NCI-H526 treated with DMSO at 0.1 percent for 48 hours (cell line): ENCODE measurements around the gene CDC42EP1.

Source experiments
- DNase-seq: peaks from one replicate; lab custom pipeline; 2025; lab: John Stamatoyannopoulos, UW

The CDC42EP1 gene

DNA sequence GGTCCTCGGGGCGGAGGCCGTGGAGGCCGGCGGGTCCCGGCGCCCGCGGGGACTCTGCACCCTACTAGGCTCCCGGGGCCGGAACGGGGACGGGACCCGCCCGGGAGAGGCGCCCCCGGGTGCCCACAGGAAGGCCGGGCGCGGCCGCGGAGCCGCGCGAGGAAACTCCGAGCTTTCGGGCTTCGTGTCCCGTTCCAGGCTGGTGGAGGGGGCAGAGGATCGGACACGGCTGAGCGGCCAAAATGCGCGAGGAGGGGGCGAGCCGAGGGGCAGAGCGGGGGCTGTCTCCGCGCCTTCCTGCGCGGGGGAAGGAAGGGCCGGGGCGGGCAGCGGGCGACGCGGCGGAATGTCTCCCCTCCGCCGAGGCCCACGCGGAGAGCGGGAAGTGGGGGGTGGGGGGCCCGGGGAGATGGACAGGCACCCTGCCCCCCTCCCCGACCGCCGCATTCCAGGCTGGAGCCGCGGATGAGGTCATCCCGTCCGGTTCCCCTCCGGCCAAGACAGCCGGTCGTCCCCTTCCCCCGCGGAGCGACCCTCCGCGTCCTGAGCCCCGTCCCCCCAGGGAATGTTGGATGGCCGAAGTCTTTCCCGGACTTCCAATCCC lies 430 bp downstream of the CDC42EP1 start:
- DNase-seq: no peak

DNA sequence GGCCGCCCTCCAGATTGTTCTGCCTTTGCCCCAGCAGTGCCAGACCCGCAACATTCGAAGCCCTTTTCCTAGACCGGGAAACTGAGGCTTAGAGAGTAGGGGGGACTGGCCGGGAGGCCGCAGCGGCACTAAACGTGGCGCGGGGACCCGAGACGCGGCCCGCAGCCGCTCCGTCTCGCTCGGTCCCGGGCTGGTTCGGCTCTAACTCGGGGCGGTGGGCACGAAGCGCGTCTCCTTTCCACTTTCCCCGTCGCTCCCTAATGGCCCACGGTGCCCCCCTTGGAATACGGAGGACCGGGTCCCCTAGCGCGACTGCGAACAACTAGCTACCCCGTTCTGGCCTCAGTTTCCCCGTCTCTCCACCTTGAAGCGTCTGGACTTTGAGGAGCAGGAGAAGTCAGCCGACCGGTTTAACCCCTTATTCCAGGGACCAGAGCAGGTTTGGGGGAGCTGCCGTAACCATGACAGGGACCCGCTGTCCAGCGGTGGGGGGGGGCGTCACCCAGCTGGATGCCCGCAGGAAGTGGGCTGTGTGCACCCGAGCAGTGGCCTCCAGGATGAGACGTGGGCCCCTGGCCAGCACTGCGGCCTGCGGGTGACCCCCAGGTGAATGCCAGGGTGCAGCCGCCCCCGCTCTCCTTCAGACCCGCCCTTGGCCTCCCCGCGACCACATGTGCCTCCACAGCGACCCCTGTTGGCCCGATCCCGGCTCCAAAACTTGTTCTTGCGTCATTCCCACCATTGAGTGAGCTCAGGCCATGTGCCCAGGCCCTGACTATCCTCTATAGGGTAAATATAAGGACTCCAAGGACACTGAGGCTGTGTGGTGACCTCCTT lies 1.1 kb downstream of the CDC42EP1 start:
- DNase-seq: no peak

DNA sequence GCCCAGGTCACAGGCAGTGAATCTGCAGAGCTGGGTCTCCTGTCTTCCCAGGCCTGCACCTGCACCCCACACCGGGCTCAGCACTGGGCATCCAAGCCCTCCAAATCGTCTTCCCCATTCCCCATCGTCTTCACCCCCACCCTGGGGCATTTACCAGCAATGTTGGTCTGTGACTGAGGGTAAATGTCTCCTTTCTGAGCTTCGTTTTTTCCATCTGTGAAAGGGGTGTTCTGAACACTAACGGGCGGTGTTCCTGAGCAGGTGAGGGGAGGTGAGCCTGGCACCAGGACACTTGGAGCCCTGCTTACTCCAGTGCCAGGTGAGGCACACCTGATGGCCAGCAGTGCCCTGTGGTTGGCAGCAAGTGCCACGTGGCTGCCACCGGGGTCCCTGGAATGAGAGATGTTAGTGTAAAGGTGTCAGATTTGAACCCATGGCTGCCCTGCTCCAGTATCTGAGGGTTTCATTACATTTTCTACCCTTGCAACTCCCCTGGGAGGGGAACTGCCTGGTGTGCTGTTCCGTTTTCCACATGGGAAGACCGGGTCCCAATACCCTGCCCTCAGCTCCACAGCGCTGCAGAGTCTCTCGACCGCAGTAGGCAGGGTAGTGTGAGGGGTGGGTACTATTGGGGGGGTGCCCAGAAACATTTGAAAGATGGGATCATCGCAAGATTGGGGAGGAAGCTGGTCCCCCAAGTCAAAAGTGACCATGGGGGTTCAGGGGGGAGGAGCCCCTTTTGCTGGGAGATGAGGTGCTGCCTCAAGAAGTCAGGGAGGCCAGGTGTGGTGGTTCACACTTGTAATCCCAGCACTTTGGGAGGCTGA lies 2.0 kb downstream of the CDC42EP1 start:
- DNase-seq: no peak

DNA sequence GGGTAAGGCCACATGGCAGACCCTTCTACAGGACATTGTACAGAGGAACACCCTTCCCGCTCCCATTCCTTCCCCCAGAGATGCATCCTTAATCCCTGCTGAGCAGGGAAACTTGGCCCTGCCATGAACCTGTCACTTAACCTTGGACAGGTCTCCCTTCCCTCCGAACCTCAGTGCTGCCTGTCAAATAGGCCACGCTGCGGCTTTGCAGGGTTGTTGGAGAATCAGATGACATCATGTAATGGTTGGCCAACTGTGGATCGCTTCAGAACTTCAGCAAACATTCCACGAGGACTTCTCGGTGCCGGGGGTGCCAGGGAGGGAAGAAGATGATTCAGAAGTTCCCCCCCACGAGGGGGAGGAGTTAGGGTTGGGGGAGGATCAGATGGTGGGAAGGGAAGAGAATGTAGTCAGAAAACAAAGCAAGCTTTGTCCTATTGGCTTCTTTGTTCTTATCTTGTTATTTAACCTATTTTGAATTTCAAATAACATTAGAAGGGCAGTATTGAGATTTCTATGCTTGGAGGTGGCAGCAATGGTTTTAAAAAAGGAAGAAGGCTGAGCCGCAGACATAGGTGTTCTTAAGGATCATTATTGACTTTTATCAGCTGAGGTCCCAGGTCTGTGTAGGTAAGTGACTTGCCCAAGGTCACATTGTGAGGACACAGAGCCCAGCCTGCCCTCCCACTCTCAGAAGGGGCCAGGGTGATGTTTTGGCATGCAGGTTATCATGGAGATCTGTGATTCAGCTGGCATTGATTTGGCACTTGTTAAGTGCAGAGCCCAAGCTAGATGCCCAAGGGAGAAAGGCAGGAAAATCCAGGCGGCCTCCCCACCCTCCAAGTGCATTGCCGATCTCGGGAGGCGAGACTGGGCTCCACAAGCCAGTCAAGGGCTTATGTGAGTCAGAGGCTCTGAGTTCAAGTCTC lies 3.1 kb downstream of the CDC42EP1 start:
- peak; percentile 71 for DNase-seq

DNA sequence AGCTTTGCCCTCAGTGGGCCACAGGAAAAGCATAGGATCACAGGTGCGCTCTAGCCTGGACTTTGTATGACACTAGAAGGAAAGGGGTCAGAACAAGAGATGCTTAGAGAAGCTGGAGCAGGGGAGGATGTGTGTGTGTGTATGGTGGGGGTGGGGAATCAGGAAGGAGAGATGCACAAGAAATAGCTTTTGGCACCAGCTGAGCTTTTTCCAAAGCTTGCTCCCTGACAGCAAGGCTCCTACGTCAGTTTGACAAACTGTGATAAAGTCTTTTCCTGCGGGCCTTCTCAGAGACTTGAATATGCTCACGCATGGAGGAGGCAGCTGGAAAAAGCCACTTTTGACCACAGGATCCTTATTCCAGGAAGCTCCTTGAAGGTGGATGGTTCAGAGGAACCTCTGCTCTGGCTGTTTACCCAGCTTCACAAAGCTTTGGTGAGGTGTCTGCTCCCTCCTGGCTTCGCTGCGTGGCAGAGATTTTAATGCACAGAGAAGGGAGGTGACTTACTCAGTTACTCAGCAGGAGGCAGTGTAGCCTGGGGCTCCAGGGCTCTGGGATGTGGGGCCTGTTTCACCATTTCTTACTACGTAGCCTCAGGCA lies 3.9 kb downstream of the CDC42EP1 start:
- DNase-seq: no peak

DNA sequence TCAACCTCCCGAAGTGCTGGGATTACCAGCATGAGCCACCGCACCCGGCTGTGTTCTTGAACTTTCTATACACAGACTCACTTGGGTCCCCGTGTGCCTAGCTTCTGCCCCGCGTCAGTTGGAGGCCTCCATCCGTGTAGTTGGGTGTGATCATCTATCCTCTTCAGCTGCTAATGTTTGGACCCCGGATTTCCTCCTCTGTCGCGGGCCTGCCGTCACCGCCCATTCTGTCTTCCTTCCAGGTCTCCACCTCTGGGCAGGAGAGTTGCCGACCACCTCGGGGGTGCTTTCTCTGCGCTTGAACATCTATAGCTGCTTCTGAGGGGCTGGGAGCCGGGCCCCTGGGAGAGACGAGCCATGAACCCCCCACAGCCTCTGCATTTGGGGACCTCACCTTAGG lies 5.5 kb downstream of the CDC42EP1 start:
- no peak for DNase-seq

DNA sequence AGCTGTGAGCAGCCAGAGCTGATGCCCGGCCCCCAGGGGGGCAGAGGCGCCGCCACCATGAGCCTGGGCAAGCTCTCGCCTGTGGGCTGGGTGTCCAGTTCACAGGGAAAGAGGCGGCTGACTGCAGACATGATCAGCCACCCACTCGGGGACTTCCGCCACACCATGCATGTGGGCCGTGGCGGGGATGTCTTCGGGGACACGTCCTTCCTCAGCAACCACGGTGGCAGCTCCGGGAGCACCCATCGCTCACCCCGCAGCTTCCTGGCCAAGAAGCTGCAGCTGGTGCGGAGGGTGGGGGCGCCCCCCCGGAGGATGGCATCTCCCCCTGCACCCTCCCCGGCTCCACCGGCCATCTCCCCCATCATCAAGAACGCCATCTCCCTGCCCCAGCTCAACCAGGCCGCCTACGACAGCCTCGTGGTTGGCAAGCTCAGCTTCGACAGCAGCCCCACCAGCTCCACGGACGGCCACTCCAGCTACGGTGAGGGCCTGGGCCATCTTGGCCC lies 6.1 kb downstream of the CDC42EP1 start:
- no peak for DNase-seq

DNA sequence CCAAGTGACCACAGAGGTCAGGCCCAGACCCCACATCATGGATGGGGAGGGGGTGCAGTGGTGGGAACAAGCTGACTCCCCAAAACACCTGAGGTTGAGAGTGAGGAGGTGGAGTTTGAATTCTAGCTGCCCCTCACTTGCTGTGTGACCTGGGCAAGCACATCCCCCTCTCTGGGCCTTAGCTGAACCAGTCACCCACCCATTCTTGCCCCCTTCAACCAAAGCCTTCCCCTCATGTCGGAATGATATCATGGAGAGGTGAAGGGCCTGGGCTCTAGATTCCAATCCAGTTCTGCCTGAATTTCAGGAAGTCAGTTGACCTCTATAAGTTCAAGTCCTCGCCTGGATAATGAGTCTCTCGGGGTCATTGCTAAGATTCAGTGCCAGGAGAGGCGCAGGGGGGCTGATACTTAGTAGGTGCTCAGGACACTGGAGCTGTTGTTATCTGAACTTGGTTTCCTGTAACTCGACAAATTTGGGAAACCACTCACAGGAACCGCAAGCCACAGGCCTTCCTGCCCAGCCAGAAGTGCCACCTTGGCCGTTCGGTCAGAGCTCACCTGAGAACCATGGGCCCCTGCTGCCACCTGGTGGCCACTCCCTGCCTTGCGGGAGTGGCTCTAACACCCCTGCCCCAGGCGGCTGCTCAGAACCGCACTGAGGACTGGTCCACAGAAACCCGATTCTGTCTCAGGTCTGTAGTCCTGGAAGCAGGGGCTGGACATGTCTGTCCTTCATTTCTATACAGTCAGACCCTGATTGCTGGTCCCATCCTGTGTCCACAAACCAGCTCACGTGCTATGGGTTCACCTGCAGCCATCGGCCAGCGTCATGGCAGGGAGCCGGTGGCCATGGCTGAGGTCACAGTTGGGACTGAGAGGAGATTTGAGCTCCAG lies 6.9 kb downstream of the CDC42EP1 start:
- DNase-seq: peak; percentile 8

DNA sequence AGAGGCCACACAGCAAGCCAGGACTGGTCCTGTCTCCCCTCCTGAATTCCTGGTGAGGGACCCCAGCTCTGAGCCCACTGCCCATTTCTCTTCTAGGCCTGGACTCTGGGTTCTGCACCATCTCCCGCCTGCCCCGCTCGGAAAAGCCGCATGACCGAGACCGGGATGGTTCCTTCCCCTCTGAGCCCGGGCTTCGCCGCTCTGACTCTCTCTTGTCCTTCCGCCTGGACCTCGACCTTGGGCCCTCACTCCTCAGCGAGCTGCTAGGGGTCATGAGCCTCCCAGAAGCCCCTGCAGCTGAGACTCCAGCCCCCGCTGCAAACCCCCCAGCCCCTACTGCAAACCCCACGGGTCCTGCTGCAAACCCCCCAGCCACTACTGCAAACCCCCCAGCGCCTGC lies 7.7 kb downstream of the CDC42EP1 start:
- no peak for DNase-seq

DNA sequence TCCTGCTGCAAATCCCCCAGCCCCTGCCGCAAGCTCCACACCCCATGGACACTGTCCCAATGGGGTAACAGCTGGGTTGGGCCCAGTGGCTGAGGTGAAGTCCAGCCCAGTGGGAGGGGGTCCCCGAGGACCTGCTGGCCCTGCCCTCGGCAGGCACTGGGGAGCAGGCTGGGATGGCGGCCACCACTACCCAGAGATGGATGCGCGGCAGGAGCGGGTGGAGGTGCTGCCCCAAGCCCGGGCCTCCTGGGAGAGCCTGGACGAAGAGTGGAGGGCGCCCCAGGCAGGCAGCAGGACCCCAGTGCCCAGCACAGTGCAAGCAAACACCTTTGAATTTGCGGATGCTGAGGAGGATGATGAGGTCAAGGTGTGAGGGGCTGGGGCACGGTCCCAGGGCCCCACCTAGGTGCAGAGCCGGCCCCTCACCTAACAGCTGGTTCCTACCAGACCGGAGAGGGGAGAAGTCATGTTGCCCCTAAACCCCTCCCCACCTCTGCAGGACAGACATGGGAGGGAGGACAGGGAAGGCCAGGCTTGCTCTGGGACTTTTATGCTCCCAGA lies 8.2 kb downstream of the CDC42EP1 start:
- no peak for DNase-seq

DNA sequence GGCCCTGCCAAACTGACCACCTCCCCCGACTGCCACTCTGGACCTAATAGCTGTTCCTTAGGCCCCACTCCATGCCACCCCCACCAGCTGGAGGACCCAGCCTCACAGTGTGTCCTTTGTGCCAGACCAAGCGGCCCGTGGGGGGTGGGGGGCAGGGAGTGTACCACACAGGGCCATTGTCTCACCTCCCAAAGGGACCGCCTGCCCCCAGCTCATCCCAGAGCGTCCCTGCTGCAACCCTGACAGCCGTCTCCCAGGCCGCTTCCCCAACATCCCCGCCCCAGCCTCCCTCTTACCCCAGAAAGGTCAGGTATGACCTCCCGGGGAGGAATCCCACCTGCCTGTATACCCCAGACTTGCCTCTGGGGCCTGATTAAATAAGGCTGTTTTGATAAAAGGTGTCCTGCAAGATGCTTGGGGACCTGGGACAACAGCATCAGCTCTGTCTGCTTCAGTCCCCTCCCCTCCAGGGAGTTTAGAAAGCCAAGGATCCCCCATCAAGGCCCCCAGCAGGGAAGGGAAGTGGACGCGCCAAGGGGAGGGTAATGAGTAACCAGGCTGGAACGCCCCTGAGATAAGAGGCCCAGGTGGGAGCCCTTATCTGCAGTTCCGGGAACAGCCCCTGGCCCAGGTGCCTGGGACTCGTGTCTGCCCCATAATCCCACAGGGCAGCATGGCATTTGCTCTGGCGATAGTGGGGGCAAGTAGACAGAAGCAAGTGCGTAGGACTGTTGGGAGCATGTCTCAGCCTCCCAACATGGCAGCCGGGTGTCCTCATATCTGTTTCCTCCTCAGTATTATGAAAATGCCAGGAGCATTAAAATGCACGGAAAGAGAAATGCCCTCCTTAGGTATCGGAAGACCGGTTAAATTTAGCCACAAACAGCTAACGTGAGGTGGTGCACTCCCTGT lies 9.0 kb downstream of the CDC42EP1 start:
- DNase-seq: no peak

DNA sequence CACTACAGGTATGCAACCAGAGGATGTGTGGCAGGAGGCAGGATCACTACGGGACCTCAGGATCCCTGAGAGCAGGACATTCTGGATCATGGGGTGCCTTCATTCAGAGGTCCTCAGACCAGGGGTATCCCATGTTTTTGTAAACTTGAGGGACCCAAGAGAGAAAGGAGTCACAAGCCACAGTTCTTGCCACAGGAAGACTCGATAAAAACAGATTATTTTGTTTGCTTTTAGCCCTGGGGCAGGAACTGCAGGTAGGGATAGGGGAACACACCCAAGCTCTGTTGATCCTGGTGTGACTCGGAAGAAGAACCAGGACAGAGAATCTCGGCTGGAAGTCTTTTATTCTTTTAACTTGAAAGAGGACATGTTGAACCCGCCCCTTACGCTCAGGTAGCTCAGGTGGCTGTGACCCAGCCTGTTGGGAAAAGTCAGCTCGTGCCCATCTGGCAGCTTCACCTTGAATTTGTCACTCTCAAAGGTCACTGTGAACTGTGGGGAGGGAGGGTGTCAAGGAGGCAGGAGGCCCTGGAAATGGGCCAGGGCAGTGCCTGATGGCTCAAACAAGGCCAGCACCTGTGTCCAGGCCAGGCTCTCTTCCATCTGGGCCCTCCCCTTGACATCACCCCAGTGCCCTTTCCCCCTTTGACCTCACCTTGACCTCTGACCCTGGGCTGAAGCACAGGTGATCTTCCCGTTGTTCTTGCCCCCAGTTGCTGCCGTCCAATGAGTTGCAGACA lies 9.8 kb downstream of the CDC42EP1 start:
- no peak for DNase-seq

DNA sequence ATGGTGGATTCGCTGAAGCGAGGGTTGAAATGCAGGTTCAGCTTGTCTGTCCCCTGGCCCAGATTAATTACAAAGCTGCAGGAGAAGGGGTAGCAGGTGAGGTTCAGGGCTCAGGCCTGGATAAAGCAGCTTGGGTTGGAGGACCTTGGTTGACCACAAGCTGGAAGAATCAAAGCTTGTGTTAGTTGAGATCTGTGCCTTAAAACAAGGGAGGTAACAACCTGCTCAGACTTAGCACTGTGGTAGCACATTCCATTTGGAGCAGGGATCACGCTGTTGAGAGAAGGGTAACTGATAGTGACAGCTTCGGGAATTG lies 10.3 kb downstream of the CDC42EP1 start:
- DNase-seq: no peak

DNA sequence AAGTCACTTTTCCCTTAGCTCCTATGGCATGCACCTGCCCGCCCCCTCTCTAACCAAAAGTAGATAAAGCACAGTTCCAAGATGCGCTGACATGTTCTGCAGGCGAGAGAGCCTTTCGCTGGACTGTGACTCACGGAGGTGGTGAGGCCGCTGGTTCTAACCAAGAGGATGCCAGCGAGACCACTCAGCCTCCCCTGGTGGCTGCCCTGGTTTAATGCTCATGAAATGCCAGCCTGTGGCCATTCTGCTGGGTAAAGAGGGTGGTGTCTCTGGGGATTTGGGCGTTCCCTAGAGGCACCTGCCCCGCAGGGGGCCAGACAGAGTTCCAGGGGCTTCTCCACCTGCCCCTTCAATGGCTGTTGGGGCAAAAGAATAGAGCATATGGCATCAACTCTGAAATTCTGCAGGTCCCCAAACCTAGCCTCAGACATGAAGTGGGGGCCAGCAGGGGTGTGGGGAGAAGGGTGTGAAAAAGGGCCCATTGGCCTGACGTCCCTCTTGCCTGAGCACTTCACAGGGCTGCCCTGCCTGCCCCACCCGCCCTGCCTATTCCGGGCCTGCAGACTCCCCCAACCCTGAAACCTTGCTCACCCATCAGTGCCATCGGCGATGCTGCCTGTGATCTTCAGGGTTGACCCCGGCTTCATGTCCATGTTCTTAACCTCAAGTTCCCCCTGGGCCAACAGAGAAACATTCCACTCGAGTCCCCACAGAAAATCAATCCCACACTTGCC lies 11.1 kb downstream of the CDC42EP1 start:
- no peak for DNase-seq

DNA sequence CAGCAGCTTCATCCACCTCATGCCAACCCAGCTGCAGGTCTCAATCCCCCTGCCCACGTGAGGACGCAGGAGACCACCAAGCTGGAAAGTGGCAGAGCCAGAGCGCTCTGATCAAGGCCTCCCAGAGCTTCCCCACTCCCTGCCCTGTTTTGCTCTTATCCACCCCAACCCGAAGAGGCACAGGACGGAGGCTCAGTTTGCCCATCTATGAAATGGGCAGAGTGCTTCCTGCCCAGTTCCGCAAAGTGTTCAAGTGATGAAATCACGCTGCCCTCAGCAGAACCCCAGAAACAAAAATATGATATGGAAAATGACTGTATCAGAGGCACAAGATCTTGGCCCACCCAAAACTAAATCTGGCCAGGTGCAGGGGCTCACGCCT lies 11.7 kb downstream of the CDC42EP1 start:
- DNase-seq: no peak

DNA sequence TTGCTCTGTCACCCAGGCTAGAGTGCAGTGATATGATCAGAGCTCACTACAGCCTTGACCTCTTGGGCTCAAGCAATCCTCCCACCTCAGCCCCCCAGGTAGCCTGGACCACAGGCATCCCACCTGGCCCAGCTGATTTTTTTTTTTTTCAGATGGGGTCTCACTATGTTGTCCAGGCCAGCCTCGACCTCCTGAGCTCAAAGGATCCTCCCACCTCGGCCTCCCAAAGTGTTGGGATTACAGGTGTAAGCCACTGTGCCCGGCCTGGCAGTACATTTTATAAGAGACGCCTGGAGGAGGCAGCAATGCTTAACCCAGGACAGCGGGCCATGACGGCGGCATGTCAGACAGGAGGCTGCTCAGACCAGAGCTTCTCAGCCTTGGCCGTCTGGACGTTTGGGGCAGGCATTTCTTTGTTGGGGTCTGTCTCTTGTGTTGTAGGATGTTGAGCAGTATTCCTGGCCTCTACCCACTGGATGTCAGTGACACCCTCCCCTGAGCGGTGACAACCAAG lies 15.3 kb downstream of the CDC42EP1 start:
- no peak for DNase-seq

DNA sequence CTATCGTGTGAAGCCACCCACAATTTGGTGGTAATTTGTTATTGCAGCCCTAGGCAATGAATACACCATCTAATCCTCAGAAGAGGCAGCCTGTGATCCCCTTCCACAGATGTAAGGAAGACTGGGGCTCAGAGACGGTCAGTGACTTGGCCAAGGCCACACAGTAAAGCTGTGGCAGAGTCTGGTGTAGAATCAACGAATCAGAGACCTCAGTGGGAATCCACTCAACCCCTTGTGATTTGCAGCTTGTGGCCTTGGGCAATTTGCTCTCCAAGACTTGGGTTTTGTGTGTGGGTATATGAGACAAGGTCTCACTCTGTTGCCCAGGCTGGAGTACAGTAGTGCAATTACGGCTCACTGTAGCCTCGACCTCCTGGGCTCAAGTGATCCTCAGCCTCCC lies 17.7 kb downstream of the CDC42EP1 start:
- no peak for DNase-seq
